IPS DF 6.9 (cell line): ENCODE results near the gene PUS3.

Experiments
- DNase-seq: peaks from one replicate; pipeline ENCODE4 v3.0.0-alpha.2; 2013; ENCODE audit warnings: low read depth, low spot score
- H3K27ac ChIP-seq: one replicate; pipeline ENCODE4 v1.5.1; 2013; ENCODE audit warnings: low read length, control low read depth
- H3K27me3 ChIP-seq: 2 replicates; pipeline ENCODE4 v1.6.1; 2013; ENCODE audit warnings: mild to moderate bottlenecking, low read length; ENCODE audit not compliant: control insufficient read depth, insufficient read depth
- H3K36me3 ChIP-seq: 2 replicates; pipeline ENCODE4 v1.6.1; 2013; ENCODE audit warnings: low read length; ENCODE audit not compliant: control insufficient read depth, insufficient read depth
- H3K4me1 ChIP-seq: 2 replicates; pipeline ENCODE4 v1.6.1; 2013; ENCODE audit warnings: low read length; ENCODE audit not compliant: control insufficient read depth, insufficient read depth
- H3K4me3 ChIP-seq: 2 replicates; pipeline ENCODE4 v1.5.1; 2013; ENCODE audit warnings: mild to moderate bottlenecking, low read length
- H3K9me3 ChIP-seq: 2 replicates; pipeline ENCODE4 v1.6.1; 2013; ENCODE audit warnings: low read length, inconsistent platforms; ENCODE audit not compliant: control insufficient read depth, insufficient read depth
- WGBS: extraction: QIAGEN DNeasy Blood & Tissue Kit; methylation state at CpG from one replicate; pipeline ENCODE4 v1.1.7; 2013; ENCODE audit warnings: mixed read lengths, missing lambda C conversion rate; ENCODE audit not compliant: insufficient read length, insufficient coverage; 5-methylcytosine and 5-hydroxymethylcytosine counted together

Gene PUS3

DNA sequence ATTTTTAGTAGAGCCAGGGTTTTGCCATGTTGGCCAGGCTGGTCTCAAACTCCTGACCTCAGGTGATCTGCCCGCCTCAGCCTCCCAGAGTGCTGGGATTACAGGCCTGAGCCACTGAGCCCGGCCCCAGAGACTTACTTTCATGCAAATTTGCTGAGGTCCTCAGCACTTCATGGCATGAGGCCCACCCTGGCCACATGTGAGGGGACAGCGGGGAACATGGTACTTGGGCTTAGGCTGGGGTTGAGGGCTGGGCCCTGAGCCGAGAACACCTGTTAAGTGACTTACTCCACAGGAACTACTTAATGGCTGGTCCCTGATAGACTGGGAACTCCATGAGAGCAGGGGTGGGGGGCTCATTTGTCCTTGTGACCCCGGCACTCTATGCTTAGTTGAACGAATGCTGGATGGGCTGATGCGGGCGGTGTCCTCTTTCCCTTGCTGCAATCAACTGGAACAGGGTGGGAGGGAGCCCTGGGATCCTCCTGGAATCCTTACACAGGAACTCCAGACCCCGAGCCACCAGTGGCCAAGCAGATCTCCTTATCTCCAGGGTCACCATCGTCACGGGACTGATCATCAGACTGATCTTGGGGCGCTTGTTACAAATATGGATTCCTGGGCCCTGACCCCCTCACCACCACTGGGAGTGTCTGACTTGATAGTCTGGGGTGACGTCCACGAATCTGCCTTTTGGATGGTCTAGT lies 43.9 kb upstream of the PUS3 start:
- Histone ChIP-seq H3K9me3 (no peaks in the 10 kb centered on the region), H3K4me1 (peaks cover under 1% of the 10 kb centered on the region; the same call in 1 of the 2 replicates), H3K4me3 (no peak overlapping the region), H3K36me3 (no peaks in the 10 kb centered on the region), H3K27me3 (no peaks in the 10 kb centered on the region), H3K27ac (no peak overlapping the region)
- DNase-seq = no peak
- WGBS = no CpG with 5 or more reads among the region's 14 CpGs

DNA sequence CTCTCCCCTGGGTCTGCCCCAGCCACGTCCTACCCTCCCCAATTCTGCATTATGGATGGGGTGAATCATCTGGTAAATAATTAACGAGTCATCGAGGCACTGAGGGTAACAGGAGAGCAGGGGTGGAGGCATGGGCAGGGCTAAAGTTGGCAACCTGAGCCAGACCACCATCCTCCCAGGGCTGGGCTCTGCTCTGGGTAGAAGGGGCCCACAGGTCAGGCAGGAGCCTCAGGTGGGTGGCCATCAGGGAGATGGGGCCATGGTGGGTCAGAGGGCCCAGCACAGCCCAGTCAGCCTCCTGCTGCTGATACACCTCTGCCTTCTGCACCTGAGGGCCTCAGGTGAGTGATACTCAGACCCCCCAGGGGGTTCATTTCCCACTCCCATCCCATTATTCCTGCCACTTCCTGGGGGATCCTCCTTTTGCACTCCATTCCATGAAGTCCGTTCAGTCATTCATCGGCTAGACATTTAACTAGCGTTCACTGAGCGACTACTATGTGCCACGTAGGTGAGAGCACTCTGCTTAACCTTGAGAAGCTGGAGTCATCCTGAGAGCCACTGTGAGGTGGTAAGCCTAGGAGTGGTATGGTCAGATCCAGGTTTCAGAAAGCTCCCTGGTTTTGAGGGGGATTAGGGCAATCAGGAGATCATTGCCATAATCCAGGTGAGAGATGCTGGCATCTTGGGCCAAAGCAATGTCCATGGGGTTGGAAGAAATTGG lies 43.0 kb upstream of the PUS3 start, which contains the start of gene VSIG10L2:
Gene VSIG10L2 (plus strand): TSS at position 248 of the 724 bp plus-strand sequence. CDS start 12 bp downstream, at position 260.
- H3K4me1 ChIP-seq = peaks cover 7% of the 10 kb centered on the region
- WGBS = no CpG with 5 or more reads among the region's 8 CpGs

GRCh38 chr11:125945011-125945796 lies 42.2 kb upstream of the PUS3 start:
- no peak overlapping the region for H3K27ac ChIP-seq
- no peak for DNase-seq
- no peaks in the 10 kb centered on the region for H3K9me3 ChIP-seq
- no peaks in the 10 kb centered on the region for H3K27me3 ChIP-seq
- no peak overlapping the region for H3K4me3 ChIP-seq
- WGBS = no CpG with 5 or more reads among the region's 15 CpGs
- H3K4me1 ChIP-seq = peaks cover 7% of the 10 kb centered on the region
- no peaks in the 10 kb centered on the region for H3K36me3 ChIP-seq

More for the DNA sequence above, 43.0 kb upstream of the PUS3 start, which contains the start of gene VSIG10L2:
- no peak for DNase-seq
- no peaks in the 10 kb centered on the region for H3K36me3 ChIP-seq
- no peak within 1 kb of the TSS for H3K27ac ChIP-seq
- H3K4me3 ChIP-seq = no peak within 1 kb of the TSS
- H3K9me3 ChIP-seq = no peaks in the 10 kb centered on the region
- H3K27me3 ChIP-seq = no peaks in the 10 kb centered on the region

DNA sequence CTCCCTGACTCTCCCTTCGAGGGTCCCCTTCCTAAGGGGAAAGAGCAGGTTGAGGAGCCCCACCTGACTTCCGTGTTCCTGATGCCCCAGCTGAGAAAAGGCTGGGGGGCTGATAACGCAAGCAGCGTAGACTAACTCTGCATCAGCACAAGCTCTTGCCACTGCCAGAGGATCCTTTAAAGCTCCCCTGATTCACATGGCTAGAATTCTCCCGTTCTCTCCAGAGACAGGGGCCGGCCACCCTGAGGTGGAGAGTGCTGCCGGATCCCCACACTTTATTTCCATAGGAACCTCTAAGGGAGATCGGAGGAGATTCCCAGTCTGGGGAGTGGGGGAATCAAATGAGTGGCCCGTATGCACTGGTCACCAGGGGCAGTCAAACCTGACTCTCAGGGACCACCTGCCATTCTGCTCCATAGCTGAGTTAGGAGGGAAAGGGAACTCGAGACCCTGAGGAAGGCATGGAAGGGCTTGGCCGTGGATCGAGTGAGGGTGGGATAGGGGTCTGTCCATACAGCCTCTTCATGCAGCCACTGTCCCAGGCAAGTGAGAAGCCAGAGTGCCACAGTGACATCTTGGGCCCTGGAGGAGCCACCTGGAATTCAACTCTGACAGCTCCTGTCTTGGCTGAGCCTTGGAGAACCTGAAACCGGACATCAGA lies 41.5 kb upstream of the PUS3 start:
- Histone ChIP-seq H3K4me1 (peaks cover 7% of the 10 kb centered on the region), H3K27me3 (no peaks in the 10 kb centered on the region), H3K27ac (no peak overlapping the region), H3K9me3 (no peaks in the 10 kb centered on the region), H3K4me3 (no peak overlapping the region), H3K36me3 (no peaks in the 10 kb centered on the region)
- WGBS = no CpG with 5 or more reads among the region's 13 CpGs
- no peak for DNase-seq

- whole genome bisulfite sequencing = no CpG with 5 or more reads among the region's 9 CpGs
- Histone ChIP-seq H3K36me3 (no peaks in the 10 kb centered on the region), H3K27me3 (no peaks in the 10 kb centered on the region), H3K9me3 (no peaks in the 10 kb centered on the region), H3K27ac (no peak overlapping the region), H3K4me1 (peaks cover 7% of the 10 kb centered on the region), H3K4me3 (no peak overlapping the region)
- no peak for DNase-seq
These were observed 40.8 kb upstream of the PUS3 start for GRCh38 chr11:125943661-125944349.

DNA sequence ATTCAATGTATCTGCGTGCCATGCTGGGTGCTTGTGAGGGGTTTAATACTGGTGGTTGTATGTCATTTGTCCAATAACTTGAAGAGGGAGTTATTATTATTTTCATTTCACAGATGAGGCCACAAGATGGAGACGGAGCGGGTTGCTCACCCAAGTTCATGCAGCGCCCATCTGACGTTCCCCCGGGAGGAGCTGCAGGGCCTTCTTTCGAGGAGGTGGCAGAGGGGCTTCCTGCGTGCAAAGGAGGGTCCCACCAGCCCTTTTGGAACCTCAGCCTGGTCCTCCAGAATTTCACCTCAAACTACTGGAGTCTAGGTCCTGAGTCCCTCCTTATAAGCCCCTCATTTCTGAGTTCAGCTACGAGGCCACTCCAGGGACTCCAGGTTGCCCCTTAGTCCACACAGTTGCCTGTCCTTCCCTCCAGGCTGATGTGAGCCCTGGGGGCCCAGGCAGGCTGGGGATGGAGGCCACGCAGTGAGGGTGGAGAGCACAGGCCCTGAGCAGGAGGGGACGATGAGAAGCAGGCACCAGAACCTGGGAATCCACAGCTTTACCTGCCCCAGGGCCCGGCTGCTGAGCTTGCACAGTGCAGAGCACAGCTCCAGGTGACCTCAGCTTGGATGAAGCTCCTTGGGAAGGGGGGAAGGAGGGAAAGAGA lies 39.9 kb upstream of the PUS3 start:
- Histone ChIP-seq H3K4me3 (no peak overlapping the region), H3K36me3 (no peaks in the 10 kb centered on the region), H3K27ac (no peak overlapping the region), H3K4me1 (peaks cover 7% of the 10 kb centered on the region), H3K9me3 (no peaks in the 10 kb centered on the region), H3K27me3 (no peaks in the 10 kb centered on the region)
- WGBS = no CpG with 5 or more reads among the region's 12 CpGs
- DNase-seq = no peak

DNA sequence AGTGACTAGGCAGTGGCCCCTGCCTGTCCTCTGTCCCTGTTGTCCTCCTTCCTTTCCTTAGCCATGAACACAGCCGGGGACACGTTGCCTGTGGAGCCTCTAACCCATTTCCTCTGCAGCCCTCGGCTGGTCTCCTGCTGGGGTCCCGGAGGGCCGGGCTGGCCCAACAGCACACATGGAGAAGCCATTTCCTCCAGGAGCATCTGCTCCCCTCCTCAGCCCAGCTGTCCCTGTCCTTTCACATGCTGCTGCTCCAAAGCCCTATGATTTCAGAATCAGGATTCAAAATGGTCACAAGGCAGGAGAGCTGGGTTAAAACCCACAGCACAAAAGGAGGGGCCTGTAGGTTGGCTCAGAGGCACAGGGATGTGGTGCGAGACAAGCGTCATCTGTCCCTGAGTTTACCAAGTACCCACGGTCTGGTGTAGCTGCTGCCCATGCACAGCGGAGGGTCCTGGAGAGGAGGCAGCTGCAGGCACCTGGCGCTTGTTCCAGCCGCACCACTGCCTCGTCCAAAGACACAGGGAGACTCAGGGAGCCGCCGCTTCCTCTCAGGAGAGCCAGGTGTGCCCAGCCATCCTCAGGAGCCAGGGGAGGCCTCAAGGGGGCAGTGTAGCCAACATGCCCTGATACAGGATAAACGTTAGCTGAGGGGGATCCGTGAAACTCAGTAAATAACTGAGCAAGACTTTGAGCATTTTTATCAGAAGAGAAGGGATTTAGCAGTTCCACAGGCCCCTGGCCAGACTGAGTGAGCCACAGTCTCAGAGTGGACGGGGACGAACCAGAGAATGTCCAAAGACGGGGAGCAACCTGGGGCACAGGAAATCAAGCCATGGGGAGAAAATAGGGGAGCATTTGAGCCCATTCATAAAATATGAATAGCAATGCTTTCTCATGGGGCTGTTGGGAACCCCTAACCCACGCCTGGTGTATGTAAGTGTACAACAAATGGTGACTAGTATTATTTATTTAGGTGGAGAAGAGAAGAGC lies 38.9 kb upstream of the PUS3 start:
- H3K4me1 ChIP-seq = peaks cover 7% of the 10 kb centered on the region
- no peaks in the 10 kb centered on the region for H3K27me3 ChIP-seq
- WGBS = no CpG with 5 or more reads among the region's 20 CpGs
- H3K9me3 ChIP-seq = no peaks in the 10 kb centered on the region
- no peak overlapping the region for H3K4me3 ChIP-seq
- DNase-seq = peak; percentile 60
- no peak overlapping the region for H3K27ac ChIP-seq
- no peaks in the 10 kb centered on the region for H3K36me3 ChIP-seq

DNA sequence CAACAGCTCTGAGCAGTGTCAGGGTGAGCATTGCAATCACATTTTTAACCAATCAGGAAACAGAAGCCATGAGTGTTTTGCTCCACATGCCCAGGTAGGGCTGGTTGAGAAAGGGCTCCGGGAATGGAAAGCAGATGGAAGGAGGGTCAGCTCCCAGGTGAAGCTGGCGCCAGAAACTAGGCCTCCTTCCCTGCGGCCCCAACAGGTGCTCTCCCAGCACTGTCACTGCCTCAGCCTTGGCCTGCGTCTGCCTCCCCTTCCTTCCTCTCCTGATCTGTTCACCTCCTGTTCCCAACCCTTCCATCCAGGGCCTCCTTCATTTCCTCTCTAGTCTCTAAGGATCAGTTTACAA lies 38.2 kb upstream of the PUS3 start:
- no peak overlapping the region for H3K27ac ChIP-seq
- H3K9me3 ChIP-seq = no peaks in the 10 kb centered on the region
- no peak for DNase-seq
- no peaks in the 10 kb centered on the region for H3K36me3 ChIP-seq
- no peak overlapping the region for H3K4me3 ChIP-seq
- no CpG with 5 or more reads among the region's 4 CpGs for WGBS
- peaks cover 7% of the 10 kb centered on the region for H3K4me1 ChIP-seq
- no peaks in the 10 kb centered on the region for H3K27me3 ChIP-seq

- Histone ChIP-seq H3K4me3 (no peak overlapping the region), H3K36me3 (no peaks in the 10 kb centered on the region), H3K9me3 (no peaks in the 10 kb centered on the region), H3K27ac (no peak overlapping the region), H3K4me1 (peaks cover 7% of the 10 kb centered on the region), H3K27me3 (no peaks in the 10 kb centered on the region)
- WGBS = no CpG with 5 or more reads among the region's 4 CpGs
- no peak for DNase-seq
These were observed 37.1 kb upstream of the PUS3 start for GRCh38 chr11:125940145-125940544.
